Measurements from ENCODE around the gene GRIN2C. TPM values are rescaled to one million over a fixed set of nuclear protein-coding genes. Genes with fewer than 3 reads are reported as not detected.

The GRIN2C gene
- total RNA-seq, 4 donors from 2014 or later = 0.16 to 3.5 (median 0.42) TPM; not detected in 1

- 0 to 7% methylated on average over 3 to 5 of the region's 44 CpGs for WGBS, 2 donors (ENCODE audit: low coverage in 1 of 2)
- TF ChIP-seq CTCF (IDR thresholded peaks at IDR 0.05) = no peak
- TF ChIP-seq POLR2A (IDR thresholded peaks at IDR 0.05) = no peak
- no peak for TF ChIP-seq EP300 (IDR thresholded peaks at IDR 0.05)
- Histone ChIP-seq H3K27ac (no peak overlapping the region), H3K27me3 (peaks cover 85% of the 10 kb centered on the region), H3K9me3 (no peaks in the 10 kb centered on the region), H3K4me3 (peak overlapping the region in 1 of 2 donors; percentile 41), H3K4me1 (peaks cover 0 to 40% (median 23%) of the 10 kb centered on the region in 3 donors), H3K36me3 (no peaks in the 10 kb centered on the region)
- no peak for ATAC-seq
These were observed 665 bp upstream of the GRIN2C start for GRCh38 chr17:74860229-74860871.

- H3K27me3 ChIP-seq = peaks cover 93% of the 10 kb centered on the region
- no peak overlapping the region for H3K27ac ChIP-seq
- no peaks in the 10 kb centered on the region for H3K9me3 ChIP-seq
- no peaks in the 10 kb centered on the region for H3K36me3 ChIP-seq
- H3K4me1 ChIP-seq = peaks cover 0 to 33% (median 23%) of the 10 kb centered on the region in 3 donors
- WGBS, 2 donors (ENCODE audit: low coverage in 1 of 2) = 10 to 73% methylated on average over 2 to 5 of the region's 12 CpGs
- H3K4me3 ChIP-seq = no peak overlapping the region
- no peak for ATAC-seq
- TF ChIP-seq POLR2AphosphoS5 (IDR thresholded peaks at IDR 0.05) (no peak), POLR2A (IDR thresholded peaks at IDR 0.05) (no peak), EP300 (IDR thresholded peaks at IDR 0.05) (no peak)
These were observed 820 bp downstream of the GRIN2C start for GRCh38 chr17:74858672-74859458.

- H3K36me3 ChIP-seq = no peaks in the 10 kb centered on the region
- H3K4me3 ChIP-seq = no peak overlapping the region
- TF ChIP-seq EP300 (IDR thresholded peaks at IDR 0.05) (no peak), POLR2A (IDR thresholded peaks at IDR 0.05) (no peak), CTCF (IDR thresholded peaks at IDR 0.05) (no peak), POLR2AphosphoS5 (IDR thresholded peaks at IDR 0.05) (no peak)
- no peak overlapping the region for H3K27ac ChIP-seq
- H3K27me3 ChIP-seq = peaks cover 100% of the 10 kb centered on the region
- no peak for ATAC-seq
- 78 to 88% methylated on average over 1 to 3 of the region's 4 CpGs for WGBS, 2 donors (ENCODE audit: low coverage in 1 of 2)
- peaks cover 0 to 40% (median 22%) of the 10 kb centered on the region in 3 donors for H3K4me1 ChIP-seq
- peaks cover 0 to under 1% (median 0%) of the 10 kb centered on the region in 3 donors for H3K9me3 ChIP-seq
These were observed 2.5 kb downstream of the GRIN2C start for GRCh38 chr17:74857191-74857590.

- Histone ChIP-seq H3K27ac (no peak overlapping the region), H3K4me1 (peaks cover 0 to 33% (median 16%) of the 10 kb centered on the region in 3 donors), H3K9me3 (peaks cover 0 to 5% (median 0%) of the 10 kb centered on the region in 3 donors), H3K36me3 (no peaks in the 10 kb centered on the region), H3K4me3 (no peak overlapping the region), H3K27me3 (peaks cover 100% of the 10 kb centered on the region)
- no peak for ATAC-seq
- no peak for TF ChIP-seq EP300 (IDR thresholded peaks at IDR 0.05)
- no peak for TF ChIP-seq POLR2A (IDR thresholded peaks at IDR 0.05)
- no peak for TF ChIP-seq CTCF (IDR thresholded peaks at IDR 0.05)
- TF ChIP-seq POLR2AphosphoS5 (IDR thresholded peaks at IDR 0.05) = no peak
- 86% methylated on average over 4 of the region's 7 CpGs; no CpG with 5 or more reads in 1 of the 2 donors for WGBS, 2 donors (ENCODE audit: low coverage in 1 of 2)
These were observed 3.6 kb downstream of the GRIN2C start for GRCh38 chr17:74856112-74856511.

- ATAC-seq = no peak
- H3K4me1 ChIP-seq = peaks cover 0 to 25% (median 8%) of the 10 kb centered on the region in 3 donors
- H3K9me3 ChIP-seq = peaks cover 0 to 5% (median 0%) of the 10 kb centered on the region in 3 donors
- peaks cover 100% of the 10 kb centered on the region for H3K27me3 ChIP-seq
- H3K4me3 ChIP-seq = no peak overlapping the region
- no peak overlapping the region for H3K27ac ChIP-seq
- WGBS, 2 donors (ENCODE audit: low coverage in 1 of 2) = 100% methylated on average over 1 of the region's 4 CpGs
- H3K36me3 ChIP-seq = no peaks in the 10 kb centered on the region
- TF ChIP-seq CTCF (IDR thresholded peaks at IDR 0.05) (no peak), EP300 (IDR thresholded peaks at IDR 0.05) (no peak), POLR2A (IDR thresholded peaks at IDR 0.05) (no peak), POLR2AphosphoS5 (IDR thresholded peaks at IDR 0.05) (no peak)
These were observed 4.4 kb downstream of the GRIN2C start for GRCh38 chr17:74855323-74855722.

Data from gastroesophageal sphincter (tissue), 4 donors.